HG02610 (cell line): ENCODE data around the gene SUPT6H.
A peak's percentile ranks its signal among the peaks of the same experiment; 100 is the strongest.

Experiments used
- ATAC-seq: cut with Tn5 transposase; IDR thresholded peaks from one replicate; pipeline ENCODE4 v1.9.1; 2021; ENCODE audit warnings: mild to moderate bottlenecking, moderate library complexity; ENCODE audit not compliant: unreplicated experiment

Gene SUPT6H

GRCh38 chr17:28700278-28700677 is 38.3 kb downstream of the SUPT6H start:
- ATAC-seq: no peak

GRCh38 chr17:28700830-28701492 is 39.0 kb downstream of the SUPT6H start:
- no peak for ATAC-seq

- no peak for ATAC-seq
Measured at GRCh38 chr17:28702026-28702751, 40.2 kb downstream of the SUPT6H start.

GRCh38 chr17:28702752-28703150 is 40.7 kb downstream of the SUPT6H start:
- ATAC-seq: no peak

- ATAC-seq: no peak
Measured at GRCh38 chr17:28703552-28704218, 41.7 kb downstream of the SUPT6H start.

- ATAC-seq: no peak
Measured at GRCh38 chr17:28704219-28704858, 42.3 kb downstream of the SUPT6H start.

- no peak for ATAC-seq
Measured at GRCh38 chr17:28705074-28705659, 43.2 kb downstream of the SUPT6H start.

GRCh38 chr17:28705728-28706334 is 43.8 kb downstream of the SUPT6H start:
- ATAC-seq: no peak

- no peak for ATAC-seq
Measured at GRCh38 chr17:28706471-28707338, 44.7 kb downstream of the SUPT6H start.

- no peak for ATAC-seq
Measured at GRCh38 chr17:28707339-28707720, 45.3 kb downstream of the SUPT6H start.

GRCh38 chr17:28710861-28711722 is 49.1 kb downstream of the SUPT6H start:
- ATAC-seq: peak; percentile 77

- ATAC-seq: no peak
Measured at GRCh38 chr17:28711723-28712031, 49.7 kb downstream of the SUPT6H start, which contains the start of gene PROCA1. TSS of gene PROCA1 (minus strand) at chr17:28711888. CDS start at chr17:28711660, 228 bp downstream.

GRCh38 chr17:28712032-28712704 is 50.2 kb downstream of the SUPT6H start:
- peak; percentile 32 for ATAC-seq

- no peak for ATAC-seq
Measured at GRCh38 chr17:28712705-28713415, 50.9 kb downstream of the SUPT6H start.

- no peak for ATAC-seq
Measured at GRCh38 chr17:28714281-28714680, 52.3 kb downstream of the SUPT6H start.

- ATAC-seq: no peak
Measured at GRCh38 chr17:28715217-28715616, 53.2 kb downstream of the SUPT6H start.

GRCh38 chr17:28716740-28717577 is 55.0 kb downstream of the SUPT6H start:
- no peak for ATAC-seq
